Hepatocyte (in vitro differentiated cells): Measurements from ENCODE around the gene OR52B6.

Source experiments
- CTCF ChIP-seq: fragments of 200-600 bp; sonication (generic); IDR thresholded peaks from 2 replicates; pipeline ENCODE4 v1.5.1; 2016; ENCODE audit warnings: antibody characterized with exemption, mild to moderate bottlenecking; ENCODE audit not compliant: poor library complexity
- EZH2 ChIP-seq: fragments of 200-600 bp; sonication (generic); IDR thresholded peaks from 2 replicates; pipeline ENCODE4 v1.6.1; 2016; ENCODE audit warnings: antibody characterized with exemption, mild to moderate bottlenecking, borderline replicate concordance
- EZH2phosphoT487 ChIP-seq: fragments of 200-600 bp; sonication (generic); IDR thresholded peaks from one replicate; pipeline ENCODE4 v1.6.1; 2018; ENCODE audit warnings: antibody characterized with exemption, mild to moderate bottlenecking, low read depth, moderate library complexity; ENCODE audit not compliant: unreplicated experiment, severe bottlenecking

GRCh38 chr11:5600374-5600851, 19.7 kb downstream of the OR52B6 start:
- peak; percentile 80 for TF ChIP-seq CTCF
- TF ChIP-seq EZH2: no peak
- TF ChIP-seq EZH2phosphoT487: no peak
